Ishikawa (cell line): ENCODE data around the gene BTBD9.

Experiments used
- CEBPB ChIP-seq: IDR thresholded peaks from 2 replicates; pipeline ENCODE4 v1.6.1; 2012
- EP300 ChIP-seq: IDR thresholded peaks from 2 replicates; pipeline ENCODE4 v1.6.1; 2012; ENCODE audit warnings: borderline replicate concordance
- FOXM1 ChIP-seq: IDR thresholded peaks from 2 replicates; pipeline ENCODE4 v1.6.1; 2012; ENCODE audit warnings: low read depth, borderline replicate concordance
- TEAD4 ChIP-seq: IDR thresholded peaks from 2 replicates; pipeline ENCODE4 v1.6.1; 2012
- YY1 ChIP-seq: IDR thresholded peaks from 2 replicates; pipeline ENCODE4 v1.6.1; 2012; ENCODE audit warnings: low read depth
- TF ChIP-seq, protein P1 (sequence below): IDR thresholded peaks from 2 replicates; pipeline ENCODE4 v1.6.1; 2012; ENCODE audit warnings: low read depth, mild to moderate bottlenecking

DNA sequence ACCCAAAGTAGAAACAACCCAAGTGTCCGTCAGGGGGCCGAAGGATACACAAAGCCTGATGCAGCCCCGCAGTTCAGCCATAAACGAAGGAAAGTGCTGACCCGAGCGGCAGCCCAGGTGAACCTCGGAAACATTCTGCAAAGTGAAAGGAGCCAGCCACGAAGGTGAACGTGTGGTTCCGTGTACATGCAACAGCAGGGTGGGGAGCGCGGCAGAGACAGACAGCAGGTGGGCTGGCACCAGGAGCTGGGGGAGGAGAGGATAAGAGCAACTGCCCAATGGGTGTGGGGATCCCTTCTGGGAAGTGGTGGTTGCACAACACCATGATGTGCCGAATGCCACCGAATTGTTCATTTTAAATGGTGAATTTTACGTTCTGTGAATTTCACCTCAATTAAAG is 478.4 kb downstream of the BTBD9 start:
- no peak for TF ChIP-seq CEBPB
- TF ChIP-seq, protein P1, sequence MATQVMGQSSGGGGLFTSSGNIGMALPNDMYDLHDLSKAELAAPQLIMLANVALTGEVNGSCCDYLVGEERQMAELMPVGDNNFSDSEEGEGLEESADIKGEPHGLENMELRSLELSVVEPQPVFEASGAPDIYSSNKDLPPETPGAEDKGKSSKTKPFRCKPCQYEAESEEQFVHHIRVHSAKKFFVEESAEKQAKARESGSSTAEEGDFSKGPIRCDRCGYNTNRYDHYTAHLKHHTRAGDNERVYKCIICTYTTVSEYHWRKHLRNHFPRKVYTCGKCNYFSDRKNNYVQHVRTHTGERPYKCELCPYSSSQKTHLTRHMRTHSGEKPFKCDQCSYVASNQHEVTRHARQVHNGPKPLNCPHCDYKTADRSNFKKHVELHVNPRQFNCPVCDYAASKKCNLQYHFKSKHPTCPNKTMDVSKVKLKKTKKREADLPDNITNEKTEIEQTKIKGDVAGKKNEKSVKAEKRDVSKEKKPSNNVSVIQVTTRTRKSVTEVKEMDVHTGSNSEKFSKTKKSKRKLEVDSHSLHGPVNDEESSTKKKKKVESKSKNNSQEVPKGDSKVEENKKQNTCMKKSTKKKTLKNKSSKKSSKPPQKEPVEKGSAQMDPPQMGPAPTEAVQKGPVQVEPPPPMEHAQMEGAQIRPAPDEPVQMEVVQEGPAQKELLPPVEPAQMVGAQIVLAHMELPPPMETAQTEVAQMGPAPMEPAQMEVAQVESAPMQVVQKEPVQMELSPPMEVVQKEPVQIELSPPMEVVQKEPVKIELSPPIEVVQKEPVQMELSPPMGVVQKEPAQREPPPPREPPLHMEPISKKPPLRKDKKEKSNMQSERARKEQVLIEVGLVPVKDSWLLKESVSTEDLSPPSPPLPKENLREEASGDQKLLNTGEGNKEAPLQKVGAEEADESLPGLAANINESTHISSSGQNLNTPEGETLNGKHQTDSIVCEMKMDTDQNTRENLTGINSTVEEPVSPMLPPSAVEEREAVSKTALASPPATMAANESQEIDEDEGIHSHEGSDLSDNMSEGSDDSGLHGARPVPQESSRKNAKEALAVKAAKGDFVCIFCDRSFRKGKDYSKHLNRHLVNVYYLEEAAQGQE, result no peak
- TF ChIP-seq FOXM1, result no peak
- no peak for TF ChIP-seq TEAD4
- TF ChIP-seq EP300, result no peak
- TF ChIP-seq YY1, result no peak
